Stimulated activated CD8-positive, alpha-beta memory T cell treated with anti-CD3 and anti-CD28 coated beads, Interleukin-12 subunit alpha, Interleukin-12 subunit beta, amount 100 ng/mL, for 1 hour (primary cell): ENCODE data around the gene CDC42BPA.
"Not testable (repeated sequence)": the region's sequence is repeated elsewhere in the genome, so short reads cannot be mapped to it uniquely, and the experiment has no call there.

Experiments used
- DNase-seq: peaks from one replicate; pipeline ENCODE4 v3.0.0-alpha.2; 2020; ENCODE audit warnings: low read depth

The CDC42BPA gene

GRCh38 chr1:227308367-227309336, 9.6 kb downstream of the CDC42BPA start:
- DNase-seq = no peak

- no peak for DNase-seq
Observed at GRCh38 chr1:227306689-227307088, 11.6 kb downstream of the CDC42BPA start.

GRCh38 chr1:227305894-227306626, 12.2 kb downstream of the CDC42BPA start:
- DNase-seq = no peak

- DNase-seq = no peak
Observed at GRCh38 chr1:227304665-227305064, 13.6 kb downstream of the CDC42BPA start.

- DNase-seq = no peak
Observed at GRCh38 chr1:227303662-227304061, 14.6 kb downstream of the CDC42BPA start.

GRCh38 chr1:227300682-227301081, 17.6 kb downstream of the CDC42BPA start:
- no peak for DNase-seq

GRCh38 chr1:227299688-227300087, 18.6 kb downstream of the CDC42BPA start:
- no peak for DNase-seq

- no peak for DNase-seq
Observed at GRCh38 chr1:227299241-227299627, 19.1 kb downstream of the CDC42BPA start.

- no peak for DNase-seq
Observed at GRCh38 chr1:227298512-227299240, 19.6 kb downstream of the CDC42BPA start.

GRCh38 chr1:227297073-227297793, 21.1 kb downstream of the CDC42BPA start:
- no peak for DNase-seq

- no peak for DNase-seq
Observed at GRCh38 chr1:227295609-227296008, 22.7 kb downstream of the CDC42BPA start.

GRCh38 chr1:227285745-227286144, 32.5 kb downstream of the CDC42BPA start:
- no peak for DNase-seq

- no peak for DNase-seq
Observed at GRCh38 chr1:227281371-227281770, 36.9 kb downstream of the CDC42BPA start.

- DNase-seq = no peak
Observed at GRCh38 chr1:227280836-227281235, 37.5 kb downstream of the CDC42BPA start.

GRCh38 chr1:227276156-227276693, 42.1 kb downstream of the CDC42BPA start:
- DNase-seq = not testable (repeated sequence)

- no peak for DNase-seq
Observed at GRCh38 chr1:227273557-227273956, 44.7 kb downstream of the CDC42BPA start.

GRCh38 chr1:227272428-227272827, 45.9 kb downstream of the CDC42BPA start:
- no peak for DNase-seq

- DNase-seq = no peak
Observed at GRCh38 chr1:227270554-227270953, 47.7 kb downstream of the CDC42BPA start.

GRCh38 chr1:227268943-227269342, 49.3 kb downstream of the CDC42BPA start:
- no peak for DNase-seq

GRCh38 chr1:227265891-227266290, 52.4 kb downstream of the CDC42BPA start:
- DNase-seq = no peak

- DNase-seq = no peak
Observed at GRCh38 chr1:227263869-227264268, 54.4 kb downstream of the CDC42BPA start.
